HG02943 (cell line): ENCODE measurements around the gene CAMK2G.

Source experiments
- ATAC-seq: cut with Tn5 transposase; IDR thresholded peaks from one replicate; pipeline ENCODE4 v1.9.1; 2021; ENCODE audit warnings: mild to moderate bottlenecking, low read depth, moderate library complexity; ENCODE audit not compliant: unreplicated experiment

CAMK2G gene

DNA sequence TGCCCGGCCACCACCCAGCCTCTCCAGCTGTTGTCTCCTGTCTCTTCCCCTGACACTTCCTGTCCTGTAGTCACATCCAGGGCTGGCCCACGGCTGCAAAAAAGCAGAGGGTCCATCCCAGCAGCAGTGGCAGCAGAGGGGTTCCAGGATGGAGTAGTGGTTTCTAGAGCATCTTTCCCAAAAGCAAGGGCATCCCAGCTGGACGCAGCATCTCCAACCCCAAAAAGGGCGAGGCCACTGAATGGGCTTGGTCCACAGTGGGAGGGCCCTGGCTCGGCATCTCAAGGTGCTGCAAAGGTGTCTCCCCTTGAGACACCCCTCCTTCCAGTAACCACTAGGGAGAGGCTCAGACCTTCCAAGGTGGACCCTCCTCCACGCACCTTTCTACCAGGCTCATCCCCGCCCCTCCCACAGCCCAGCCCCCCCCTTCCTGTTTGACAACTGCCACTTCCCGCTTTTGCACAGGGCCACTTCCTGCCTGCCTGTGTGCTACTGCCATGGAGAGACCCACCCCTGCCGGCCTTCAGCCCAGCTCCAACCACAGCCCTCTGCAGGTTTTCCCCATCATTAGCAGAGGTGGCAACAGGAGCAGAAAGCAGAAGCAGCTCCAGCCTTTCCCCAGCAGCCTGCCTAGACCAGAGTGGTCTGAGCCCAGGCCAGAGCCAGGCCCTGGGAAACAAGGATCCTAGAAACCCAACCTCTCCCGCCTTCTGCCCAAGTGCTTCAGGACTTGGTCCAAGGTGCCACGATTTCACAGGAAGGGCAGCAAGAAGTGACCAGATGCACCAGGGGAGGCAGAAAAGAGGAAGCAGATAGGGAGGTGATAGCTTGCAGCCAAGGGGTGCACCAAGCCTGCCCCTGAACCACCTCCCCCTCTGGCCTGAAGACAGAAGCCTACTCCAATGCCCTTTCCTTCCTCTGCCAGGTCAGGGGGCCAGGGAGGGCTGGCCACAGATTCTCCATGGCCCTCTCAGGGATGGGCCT is 8.6 kb downstream of the CAMK2G start:
- ATAC-seq = peak; percentile 54

DNA sequence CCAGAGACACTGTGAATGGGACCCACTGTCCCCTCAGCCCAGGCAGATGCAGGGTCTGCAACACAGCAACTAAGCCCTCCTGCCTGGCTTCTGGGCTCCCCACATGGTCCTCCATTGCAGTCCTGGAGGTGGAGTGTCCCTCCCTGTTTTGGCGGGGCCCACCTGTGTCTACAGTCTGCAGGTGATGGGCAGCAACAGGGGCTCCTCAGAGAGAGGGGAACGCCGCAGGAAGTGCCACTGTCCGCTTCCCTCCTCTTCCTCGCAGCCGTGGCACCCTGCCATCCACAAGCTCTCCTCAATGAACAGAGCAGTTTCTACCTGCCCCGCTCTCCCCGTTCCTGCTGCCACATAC is 9.3 kb downstream of the CAMK2G start:
- ATAC-seq = no peak

DNA sequence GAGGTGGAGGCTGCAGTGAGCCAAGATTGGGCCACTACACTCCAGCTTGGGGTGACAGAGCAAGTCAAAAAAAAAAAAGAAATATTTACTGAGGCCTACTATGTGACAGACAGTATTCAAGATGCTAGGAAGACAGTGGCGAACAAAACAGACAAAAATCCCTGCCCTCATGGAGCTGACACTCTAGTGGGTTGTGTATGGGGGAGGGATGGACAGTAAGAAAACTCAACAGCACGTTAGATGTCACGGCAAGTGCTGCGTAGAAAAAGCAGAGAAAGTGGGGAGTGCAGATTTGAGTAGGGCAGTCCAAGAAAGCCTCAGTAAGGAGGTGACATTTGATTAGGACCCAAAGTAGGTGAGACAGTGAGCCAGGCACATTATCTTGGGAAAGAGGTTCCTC is 10.1 kb downstream of the CAMK2G start:
- ATAC-seq = no peak

DNA sequence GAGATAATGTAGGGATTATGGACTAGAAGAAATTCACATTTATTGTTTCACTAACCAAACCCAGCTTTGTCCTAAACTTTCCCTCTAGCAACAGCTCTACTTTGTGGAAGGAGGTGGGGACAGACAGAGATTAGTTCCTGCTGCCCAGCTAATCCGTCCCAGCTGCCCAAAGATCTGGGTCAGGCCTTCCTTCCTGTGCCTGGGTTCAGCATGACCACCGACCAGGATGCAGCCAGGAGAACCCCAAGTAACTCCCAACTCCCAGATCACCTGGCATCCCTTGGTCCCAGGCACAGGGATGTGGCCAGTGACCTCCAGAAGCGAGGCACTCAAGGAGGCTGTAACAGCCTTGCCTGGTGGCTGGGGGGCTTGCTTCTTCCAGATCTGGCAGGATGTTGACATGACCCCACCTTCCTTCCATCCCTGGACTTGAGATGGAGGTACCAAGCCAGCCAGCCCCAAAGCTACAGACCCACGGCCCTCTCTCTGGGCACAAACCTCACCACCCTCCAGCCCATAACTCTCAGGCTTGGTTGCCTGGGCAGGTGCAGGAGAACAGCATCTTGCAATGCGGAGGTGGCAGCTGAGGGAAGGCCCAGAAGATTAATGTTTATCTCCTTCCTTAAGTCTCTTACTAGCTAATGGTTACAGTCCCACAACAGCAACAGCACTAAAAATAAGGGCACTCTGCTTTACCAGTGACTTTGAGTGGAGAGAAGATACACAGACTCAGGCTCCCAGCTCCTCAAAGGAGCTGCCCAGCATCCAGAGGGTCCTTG is 11.1 kb downstream of the CAMK2G start:
- ATAC-seq = no peak

DNA sequence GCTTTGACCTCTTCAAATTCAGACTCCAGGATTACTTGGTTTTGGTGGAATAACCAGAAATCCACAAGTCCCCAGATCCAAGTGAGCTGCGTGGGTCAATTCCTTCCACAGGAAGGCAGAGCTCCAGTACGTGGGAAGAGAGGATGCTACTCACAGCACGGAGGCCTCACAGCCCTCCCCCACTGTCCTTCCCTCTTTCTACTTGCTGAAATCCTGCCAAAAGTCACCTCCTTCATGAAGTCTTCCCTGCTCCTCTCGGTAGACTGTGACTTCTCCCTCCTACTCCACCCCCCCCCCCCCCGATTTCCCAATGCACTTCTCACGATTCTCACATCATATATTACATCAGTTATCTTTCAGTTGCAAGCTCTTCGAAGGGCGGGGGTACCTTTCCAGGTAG is 12.3 kb downstream of the CAMK2G start:
- ATAC-seq = no peak

DNA sequence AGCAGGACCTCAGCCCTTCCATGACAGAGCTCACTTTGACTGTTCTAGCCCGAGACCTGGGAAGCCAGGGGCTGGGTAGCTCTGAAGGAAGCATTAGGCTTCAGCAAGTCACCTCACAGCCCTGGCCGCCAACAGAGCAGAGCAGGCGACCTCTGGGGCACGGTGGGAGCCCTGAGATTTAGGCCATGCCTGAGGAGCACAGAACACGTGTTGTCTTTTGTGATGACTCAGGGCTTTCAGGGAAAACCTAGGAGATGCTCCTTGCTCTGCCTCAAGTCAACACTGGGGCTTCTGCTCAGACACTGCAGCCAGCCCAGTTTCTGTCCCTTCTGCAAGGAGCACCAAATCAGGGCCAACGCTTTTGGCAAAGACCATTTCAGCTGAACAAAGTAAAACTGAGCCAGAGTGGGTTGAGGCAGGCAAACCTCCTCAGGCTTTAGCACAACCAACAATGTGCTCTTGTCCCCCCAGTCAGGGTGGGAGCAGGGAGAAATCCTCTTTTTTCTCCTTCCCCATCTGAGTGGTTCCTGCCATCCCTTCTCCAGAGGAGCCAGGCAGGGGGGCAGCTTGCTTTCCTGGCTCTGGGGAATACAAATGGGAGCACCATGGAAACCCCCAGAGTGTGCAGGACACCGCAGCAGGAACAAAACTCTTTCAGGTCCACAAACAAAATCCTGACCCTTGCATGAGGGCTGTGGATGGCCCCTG is 14.4 kb downstream of the CAMK2G start:
- no peak for ATAC-seq

DNA sequence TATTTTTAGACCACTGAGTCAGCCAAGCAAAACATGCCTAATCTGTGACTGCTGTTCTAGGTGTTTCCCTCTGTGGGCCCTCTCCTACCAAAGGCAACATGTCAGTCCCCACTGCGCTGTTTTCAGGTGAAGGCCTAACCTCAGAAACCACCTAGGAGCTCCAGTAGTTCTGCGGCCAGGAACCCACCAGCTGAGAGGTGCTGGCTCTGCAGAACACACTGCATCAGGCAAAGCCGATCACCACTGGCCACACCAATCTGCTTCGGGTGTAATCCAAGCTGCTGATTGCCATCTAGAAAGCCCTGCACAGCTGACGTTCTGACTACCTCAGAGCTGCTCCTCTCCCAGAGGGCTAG is 14.9 kb downstream of the CAMK2G start:
- ATAC-seq = no peak

DNA sequence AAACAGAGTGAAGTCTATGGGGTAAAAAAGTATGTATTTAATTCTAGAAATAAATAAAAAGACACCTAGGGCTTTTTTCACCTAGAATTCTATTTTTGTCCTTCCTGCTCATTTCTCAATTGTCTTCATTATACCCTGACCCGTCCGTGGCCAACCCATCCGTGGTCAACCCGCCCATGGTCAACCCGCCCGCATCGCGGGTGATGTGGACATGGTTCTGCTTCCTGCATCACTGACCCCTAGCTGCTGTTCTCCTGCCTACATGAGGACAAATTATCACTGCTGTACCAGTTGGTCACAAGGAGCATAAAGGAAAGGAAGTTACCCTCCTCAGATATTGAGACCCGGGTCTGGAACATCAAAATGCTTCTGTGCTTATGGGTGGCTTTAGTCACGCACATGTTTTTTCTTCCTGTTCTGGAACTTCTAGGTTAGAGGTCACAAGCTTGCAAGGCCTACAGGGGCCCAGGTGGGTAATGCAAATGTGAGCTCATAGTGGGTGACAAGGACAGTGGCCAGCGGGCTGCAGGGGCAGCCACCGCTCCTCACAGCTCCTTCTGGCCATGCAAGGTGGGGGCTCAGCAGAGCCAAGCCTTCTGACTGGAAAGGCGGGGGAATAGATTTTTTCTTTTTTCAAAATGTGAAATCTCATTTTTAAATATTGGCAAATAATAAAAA is 15.5 kb downstream of the CAMK2G start:
- ATAC-seq = no peak

DNA sequence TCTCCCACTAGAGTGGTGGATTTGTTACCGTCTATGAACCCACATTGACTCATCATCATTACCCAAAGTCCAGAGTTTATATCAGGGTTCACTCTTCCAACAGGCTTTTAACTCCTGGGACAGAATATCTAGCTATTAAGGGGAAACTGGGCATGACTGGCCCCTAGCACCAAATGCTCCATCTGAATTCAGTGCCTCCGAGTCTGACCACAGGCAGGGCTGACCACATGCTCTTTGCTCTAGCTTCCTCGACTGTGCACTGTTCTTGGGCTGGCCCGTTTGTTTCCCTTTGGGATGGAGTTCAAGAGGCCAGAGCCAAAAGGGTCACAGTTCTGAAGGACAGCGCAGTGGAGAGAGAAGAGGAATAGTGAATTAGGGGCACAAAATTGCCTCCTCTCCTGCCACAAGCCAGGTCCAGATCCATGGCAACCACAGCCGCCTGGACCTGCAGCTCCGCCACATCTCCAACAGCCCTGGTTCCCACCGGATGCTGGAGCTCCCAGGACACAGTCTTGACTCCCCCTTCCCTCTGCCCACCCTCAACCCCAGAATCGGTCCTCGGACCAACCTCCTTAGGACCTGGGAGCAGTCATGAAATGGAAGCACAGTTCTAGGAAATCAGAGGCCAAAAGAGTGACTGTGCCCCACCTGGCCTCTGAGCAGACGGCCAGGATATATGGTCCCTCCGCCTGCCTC is 16.2 kb downstream of the CAMK2G start:
- no peak for ATAC-seq

DNA sequence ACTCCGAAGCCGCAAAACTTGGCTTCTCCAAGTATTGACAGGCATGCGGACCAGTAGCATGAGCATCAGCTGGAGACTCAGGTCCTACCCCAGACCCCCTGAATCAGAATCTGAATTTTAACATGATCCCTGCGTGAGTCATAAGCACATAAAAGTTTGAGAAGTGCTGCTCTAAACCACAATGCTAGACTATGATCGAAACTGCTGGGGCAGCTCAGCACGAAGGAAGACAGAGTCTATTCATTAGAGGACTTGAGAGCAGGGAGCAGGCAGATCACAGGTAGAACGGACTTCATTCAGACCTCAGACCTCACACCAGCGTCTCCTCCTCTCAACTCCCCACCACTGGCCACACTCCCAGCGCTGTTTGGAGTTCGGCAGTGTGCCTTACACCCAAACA is 16.9 kb downstream of the CAMK2G start:
- ATAC-seq = no peak

DNA sequence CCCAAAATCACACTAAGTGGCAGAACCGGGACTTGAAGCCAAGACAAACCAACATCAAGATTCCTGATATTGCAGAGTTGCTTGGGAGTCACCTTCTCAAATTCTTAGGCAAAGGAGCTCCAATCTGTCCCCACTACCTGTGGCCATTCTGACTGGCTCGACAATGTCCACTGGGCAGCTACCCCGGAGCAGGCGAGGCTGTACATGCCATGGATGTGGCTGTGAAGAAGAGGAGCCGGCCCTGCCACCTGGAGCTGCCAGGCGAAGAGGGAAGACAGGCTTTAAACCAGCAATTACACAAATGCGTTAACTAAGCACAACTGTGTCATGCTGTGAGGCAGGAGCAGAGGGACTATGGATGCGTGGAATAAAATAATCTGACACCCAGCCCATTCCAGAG is 18.1 kb downstream of the CAMK2G start:
- ATAC-seq = no peak

DNA sequence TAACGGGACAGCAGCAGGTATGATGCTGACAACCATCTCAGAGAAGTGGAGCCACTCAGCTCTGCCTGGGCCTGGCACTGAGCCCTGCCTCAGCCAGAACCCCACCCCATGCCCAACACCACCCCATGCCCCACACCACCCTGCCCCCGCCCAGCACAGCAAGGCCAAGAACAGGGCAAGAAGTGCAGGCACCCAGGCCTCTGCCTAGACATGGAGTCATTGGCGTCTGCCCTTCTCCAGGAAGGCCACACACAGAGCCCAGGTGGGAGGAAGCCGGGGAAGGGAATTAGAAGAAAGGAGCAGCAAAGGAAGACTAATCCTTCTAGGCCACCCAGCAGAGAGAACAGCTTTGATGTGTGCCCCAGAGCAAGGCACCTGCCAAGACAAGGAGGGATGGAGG is 18.9 kb downstream of the CAMK2G start:
- ATAC-seq = no peak

DNA sequence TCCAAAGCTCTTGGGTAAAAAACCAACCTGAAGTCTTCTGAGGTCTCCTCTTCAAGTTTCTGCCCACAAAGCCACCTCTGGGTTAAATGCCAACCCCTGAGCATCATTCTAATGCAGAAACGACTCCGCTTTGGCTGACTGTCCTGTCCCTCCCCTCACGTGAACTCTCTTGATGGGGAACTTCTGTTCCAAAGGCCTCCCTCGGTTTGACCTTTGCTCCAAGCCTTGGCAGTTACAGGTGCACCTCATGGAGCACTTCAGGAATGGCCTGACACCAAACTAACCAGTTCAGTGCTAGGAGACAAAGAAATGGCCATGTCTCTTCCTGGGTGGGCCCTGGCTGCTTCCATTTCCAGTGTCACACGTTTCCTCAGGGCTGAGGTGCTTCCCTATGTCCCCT is 20.0 kb downstream of the CAMK2G start:
- ATAC-seq = no peak

DNA sequence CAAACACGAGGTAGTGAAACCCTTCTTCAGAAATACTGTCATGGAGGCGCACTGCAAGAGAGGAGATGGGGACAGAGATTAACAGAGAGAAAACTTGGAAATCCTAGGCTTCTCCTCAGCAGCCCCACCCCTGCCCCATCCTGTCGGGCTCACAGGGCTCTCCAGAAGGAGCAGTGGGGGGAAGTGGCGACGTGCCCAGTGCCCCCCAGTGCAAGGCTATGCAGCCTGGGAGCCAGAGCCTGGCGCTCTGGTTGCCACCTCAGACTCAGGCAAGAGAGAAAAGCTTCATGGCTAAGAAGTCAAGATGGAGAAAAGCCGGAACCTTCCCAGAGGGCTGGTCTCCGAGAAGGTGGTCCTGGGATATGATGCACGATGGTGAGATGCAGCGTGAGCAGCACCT is 21.2 kb downstream of the CAMK2G start:
- no peak for ATAC-seq

DNA sequence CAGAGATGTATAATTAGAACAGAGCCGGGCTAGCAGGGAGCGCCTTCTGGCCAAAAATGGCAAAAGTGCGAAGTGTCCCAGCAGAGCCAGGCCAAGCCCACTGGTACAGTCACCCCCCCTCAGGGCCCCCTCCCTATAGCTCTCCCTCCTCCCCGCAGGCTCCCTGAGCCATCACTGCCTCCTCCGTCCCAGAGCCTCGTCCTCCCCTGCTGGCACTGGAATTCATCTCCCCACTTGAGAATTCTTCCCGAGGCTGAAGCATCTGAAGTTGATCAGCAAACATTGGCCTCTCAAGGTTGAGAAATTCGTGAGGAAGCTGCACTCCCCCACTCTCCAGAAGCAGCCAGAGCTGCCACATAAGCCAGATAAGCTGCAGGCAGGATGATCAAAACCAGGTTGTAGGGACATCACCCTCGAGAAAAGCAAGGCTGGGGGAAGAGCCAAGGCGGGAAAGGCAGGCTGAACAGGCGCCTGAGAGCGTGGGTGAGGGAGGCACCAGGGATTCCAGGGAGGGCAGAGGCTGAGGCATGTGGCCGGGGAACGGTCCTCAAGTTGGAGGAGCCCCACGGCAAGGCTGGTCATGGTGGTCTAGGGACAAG is 23.4 kb downstream of the CAMK2G start:
- ATAC-seq = no peak

DNA sequence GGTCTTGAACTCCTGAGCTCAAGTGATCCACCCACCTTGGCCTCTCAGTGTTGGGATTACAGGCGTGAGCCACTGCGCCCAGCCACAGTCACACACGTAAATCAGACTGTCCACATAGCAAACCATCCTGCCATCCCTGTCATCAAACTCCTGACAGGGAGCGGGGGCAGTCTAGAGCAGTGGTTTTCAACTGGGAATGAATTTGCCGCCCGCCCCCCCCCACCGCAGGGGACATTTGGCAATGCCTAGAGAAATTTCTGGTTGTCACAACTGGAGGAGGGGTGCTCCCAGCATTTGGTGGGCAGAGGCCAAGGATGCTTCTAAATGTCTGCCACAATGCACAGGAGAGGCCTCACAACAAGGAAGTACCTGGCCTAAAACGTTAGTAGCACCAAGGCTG is 24.1 kb downstream of the CAMK2G start:
- no peak for ATAC-seq

DNA sequence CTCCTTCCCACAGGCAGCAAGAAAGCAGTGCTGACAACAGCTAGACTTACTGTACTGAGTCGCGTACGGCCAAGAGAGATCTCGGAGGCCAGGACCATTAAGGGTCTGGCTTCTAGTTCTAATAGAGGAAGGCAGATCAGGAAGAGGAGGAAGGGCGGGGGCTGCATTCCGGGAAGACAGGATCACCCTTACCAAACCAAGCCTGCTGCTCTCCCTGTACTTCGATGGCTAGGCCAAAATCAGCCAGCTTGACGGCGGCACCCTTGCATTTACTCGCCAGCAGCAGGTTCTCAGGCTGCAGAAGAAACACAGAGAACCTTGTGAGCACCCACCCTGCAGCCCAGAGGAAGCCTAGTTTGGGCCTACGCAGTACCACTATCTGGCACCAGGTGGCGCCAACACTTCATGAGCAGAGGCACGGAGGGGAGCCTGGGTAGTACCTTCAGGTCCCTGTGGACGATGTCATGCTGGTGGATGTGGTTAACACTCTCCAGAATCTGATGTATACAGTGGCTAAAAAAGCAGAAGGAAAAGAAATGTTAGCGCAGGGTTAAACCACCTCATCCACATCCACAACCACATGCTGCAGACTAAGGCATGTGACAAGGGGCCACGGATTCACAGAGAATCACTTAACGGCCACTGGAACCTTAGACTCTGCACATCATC is 25.4 kb downstream of the CAMK2G start:
- ATAC-seq = peak; percentile 71

DNA sequence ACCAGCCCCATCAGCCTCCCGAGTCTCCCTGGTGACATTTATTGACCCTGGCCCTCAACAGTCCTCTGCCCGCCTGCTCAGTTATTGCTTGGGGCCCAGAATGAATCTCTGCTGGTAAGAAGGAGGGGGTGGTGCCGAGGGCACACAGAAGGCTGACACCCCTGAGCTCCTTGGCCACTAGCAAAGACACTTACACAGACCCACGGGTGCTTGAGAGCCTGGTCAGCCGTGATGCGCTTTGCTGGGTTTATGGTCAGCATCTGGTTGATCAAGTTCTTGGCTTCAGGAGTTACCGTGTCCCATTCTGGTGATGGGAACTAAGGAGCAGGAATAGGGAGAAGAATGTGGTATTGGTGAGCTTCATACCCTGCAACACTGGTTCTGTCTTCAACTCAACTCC is 27.3 kb downstream of the CAMK2G start:
- ATAC-seq = no peak

DNA sequence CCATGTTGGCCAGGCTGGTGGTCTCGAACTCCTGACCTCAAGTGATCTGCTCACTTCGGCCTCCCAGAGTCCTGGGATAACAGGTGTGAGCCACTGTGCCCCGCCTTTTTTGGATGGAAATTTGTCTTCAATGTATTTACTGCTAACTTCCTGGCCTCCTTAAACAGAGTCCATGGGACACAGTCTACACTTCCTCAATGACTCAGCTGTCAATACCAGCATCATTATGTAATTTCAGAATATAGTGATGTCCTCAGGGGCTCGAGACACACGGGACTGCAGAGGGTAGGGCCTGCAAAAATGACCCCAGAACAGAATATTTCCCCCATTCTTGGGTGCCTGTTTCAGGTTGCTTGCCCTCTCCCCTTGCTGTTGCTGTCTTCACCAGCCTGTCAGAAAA is 31.1 kb downstream of the CAMK2G start:
- no peak for ATAC-seq
